ENCODE measurements around the gene FUT7.

DNA sequence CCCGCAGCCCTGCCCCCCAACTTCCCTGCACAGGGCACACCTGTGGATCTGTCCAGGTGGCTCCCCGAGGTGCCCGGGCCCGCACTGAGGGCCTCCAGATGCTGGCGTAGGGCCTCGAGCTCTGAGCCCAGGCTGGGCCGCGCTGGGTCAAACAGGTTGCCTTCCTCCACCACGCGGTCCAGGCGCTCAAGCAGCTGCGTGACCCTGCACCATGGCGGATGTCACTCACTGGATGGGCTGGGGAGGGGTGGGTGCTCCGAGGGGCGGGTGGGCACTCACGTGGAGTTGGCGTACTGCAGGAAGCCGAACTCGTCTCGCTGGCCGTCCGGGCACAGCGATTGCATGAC is 9.3 kb downstream of the FUT7 start:
- TF ChIP-seq, protein P1, sequence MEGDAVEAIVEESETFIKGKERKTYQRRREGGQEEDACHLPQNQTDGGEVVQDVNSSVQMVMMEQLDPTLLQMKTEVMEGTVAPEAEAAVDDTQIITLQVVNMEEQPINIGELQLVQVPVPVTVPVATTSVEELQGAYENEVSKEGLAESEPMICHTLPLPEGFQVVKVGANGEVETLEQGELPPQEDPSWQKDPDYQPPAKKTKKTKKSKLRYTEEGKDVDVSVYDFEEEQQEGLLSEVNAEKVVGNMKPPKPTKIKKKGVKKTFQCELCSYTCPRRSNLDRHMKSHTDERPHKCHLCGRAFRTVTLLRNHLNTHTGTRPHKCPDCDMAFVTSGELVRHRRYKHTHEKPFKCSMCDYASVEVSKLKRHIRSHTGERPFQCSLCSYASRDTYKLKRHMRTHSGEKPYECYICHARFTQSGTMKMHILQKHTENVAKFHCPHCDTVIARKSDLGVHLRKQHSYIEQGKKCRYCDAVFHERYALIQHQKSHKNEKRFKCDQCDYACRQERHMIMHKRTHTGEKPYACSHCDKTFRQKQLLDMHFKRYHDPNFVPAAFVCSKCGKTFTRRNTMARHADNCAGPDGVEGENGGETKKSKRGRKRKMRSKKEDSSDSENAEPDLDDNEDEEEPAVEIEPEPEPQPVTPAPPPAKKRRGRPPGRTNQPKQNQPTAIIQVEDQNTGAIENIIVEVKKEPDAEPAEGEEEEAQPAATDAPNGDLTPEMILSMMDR (IDR thresholded peaks at IDR 0.05): no peak
- TF ChIP-seq POLR2A (IDR thresholded peaks at IDR 0.05): no peak

Measured in thyroid gland (tissue), 4 donors.